ENCODE data around the gene TASP1.
"Not testable (repeated sequence)": the region's sequence is repeated elsewhere in the genome, so short reads cannot be mapped to it uniquely, and the experiment has no call there.

The TASP1 gene

GRCh38 chr20:13517831-13518230, 120.9 kb downstream of the TASP1 start:
- DNase-seq (ENCODE audit: low read depth, low spot score) = no peak

DNA sequence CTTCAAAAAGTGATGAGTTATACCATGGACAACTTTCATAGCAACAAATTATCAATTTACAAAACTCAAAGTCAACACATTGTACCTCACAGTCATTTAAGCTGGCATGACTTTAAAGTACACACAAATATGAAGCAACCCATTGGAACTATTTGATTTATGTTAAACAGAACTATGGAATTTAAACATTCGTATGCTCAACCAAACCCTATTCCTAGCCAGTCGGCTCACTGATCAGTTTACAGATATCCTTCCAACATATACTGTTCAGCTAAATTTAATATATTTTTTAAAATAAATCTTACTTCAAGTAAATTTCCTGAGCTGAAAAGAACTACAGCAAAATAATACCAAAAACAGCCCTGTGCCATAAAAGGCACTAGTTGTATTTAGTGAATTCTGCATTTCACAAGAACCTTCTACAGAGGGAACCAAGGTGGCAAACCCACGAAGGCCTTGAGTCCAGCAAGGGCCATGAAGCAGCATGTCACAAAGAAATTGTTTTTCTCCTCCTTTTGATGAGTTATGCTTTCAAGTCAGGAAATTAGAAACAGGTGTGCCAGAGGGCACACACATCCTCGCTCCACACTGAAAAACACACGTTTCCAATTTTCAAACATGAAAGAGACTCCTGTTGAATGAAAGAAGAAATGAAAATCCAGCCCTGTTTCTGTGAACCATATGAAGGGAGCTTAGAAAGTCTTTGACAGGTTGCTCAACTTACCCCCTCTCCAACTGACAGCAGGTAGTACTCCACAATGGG, 122.8 kb downstream of the TASP1 start:
- H3K4me3 ChIP-seq (ENCODE audit: low read length) = no peak overlapping the region
- peak; percentile 33 for DNase-seq (ENCODE audit: low read depth, low spot score)

More at GRCh38 chr20:13517831-13518230, 120.9 kb downstream of the TASP1 start:
- no peak overlapping the region for H3K4me3 ChIP-seq (ENCODE audit: low read length)

GRCh38 chr20:13515291-13515690, 123.4 kb downstream of the TASP1 start:
- no peak overlapping the region for H3K4me3 ChIP-seq (ENCODE audit: low read length)
- no peak for DNase-seq (ENCODE audit: low read depth, low spot score)

GRCh38 chr20:13510837-13511488, 127.8 kb downstream of the TASP1 start:
- DNase-seq (ENCODE audit: low read depth, low spot score) = no peak
- H3K4me3 ChIP-seq (ENCODE audit: low read length) = no peak overlapping the region

- H3K4me3 ChIP-seq (ENCODE audit: low read length) = no peak overlapping the region
- no peak for DNase-seq (ENCODE audit: low read depth, low spot score)
Observed at GRCh38 chr20:13507646-13508045, 131.1 kb downstream of the TASP1 start.

DNA sequence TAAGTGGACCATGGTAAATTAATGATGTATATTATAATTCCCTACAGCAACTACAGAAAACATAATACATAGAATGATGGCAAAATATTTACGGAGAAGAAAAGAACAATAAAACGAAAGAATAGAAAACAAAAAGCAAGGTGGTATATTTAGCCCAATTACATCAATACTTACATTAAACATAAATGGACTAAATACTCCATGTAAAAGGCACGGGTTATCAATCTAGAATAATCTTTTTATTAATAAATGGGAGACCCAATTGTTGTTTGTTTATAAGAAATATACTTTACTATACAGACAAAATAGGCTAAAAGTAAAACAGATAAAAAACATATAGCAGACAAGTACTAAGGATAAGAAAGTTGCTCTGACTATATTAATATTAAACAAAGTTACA, 137.2 kb downstream of the TASP1 start:
- no peak for DNase-seq (ENCODE audit: low read depth, low spot score)
- H3K4me3 ChIP-seq (ENCODE audit: low read length) = no peak overlapping the region

DNA sequence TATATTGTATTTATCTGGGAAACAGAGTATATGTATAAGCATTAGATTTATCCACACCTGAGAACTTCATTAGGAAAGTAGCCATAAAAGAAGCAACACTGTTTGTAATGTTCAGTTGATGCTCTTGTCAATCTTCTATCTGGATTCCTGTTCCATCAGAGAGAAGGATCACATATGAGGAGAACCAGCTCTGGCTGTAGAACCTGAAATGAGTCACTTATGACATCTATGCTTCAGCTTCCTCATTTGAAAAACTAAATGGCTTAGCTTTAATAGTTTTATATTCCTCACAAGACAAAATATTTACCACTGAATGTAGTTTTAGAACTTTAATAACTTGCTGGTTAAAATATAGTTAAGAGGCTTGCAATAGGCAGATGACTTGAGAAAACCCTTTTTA, 144.7 kb downstream of the TASP1 start:
- no peak overlapping the region for H3K4me3 ChIP-seq (ENCODE audit: low read length)
- no peak for DNase-seq (ENCODE audit: low read depth, low spot score)

DNA sequence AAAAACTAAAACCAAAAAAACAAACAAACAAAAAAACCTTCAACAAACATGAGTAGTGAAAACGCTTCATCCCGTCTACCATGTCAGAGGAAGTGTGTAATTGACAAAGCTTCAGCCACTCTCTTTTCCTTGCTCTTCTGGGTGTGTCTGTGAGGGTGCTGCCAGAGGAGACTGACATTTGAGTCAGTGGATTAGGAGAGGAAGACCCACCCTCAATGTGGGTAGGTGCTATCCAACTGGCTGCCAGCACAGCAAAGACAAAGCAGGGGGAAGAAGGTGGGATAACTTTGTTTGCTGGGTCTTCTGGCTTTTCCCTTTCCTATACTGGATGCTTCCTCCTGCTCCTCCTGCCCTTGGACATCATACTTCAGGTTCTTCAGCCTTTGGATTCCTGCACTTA, 145.6 kb downstream of the TASP1 start:
- no peak overlapping the region for H3K4me3 ChIP-seq (ENCODE audit: low read length)

DNA sequence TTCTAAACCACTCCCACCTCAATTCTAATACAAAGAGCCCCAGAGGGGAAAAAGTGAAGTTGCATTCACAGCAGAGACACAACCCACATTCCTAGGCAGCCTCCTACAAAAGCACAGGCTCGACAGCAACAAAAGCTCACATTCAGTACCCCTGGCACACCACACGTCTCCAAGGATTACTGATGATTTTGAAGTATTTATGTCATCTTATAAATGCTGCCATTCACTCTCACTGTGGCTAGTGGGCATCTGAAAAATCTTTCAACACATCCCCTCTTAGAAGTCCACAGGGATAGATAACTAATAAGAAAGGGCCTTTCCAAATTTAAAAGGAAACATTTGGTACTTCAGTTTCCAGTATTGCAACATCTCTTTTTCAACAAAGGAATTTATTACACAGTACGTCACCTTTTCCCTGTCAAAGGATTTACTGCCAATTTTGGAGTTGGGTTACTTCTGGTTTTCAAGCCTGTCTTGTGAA, 146.7 kb downstream of the TASP1 start:
- H3K4me3 ChIP-seq (ENCODE audit: low read length) = no peak overlapping the region
- no peak for DNase-seq (ENCODE audit: low read depth, low spot score)

More for the DNA sequence above, 145.6 kb downstream of the TASP1 start:
- DNase-seq (ENCODE audit: low read depth, low spot score) = no peak

GRCh38 chr20:13487202-13487601, 151.5 kb downstream of the TASP1 start:
- no peak for DNase-seq (ENCODE audit: low read depth, low spot score)

DNA sequence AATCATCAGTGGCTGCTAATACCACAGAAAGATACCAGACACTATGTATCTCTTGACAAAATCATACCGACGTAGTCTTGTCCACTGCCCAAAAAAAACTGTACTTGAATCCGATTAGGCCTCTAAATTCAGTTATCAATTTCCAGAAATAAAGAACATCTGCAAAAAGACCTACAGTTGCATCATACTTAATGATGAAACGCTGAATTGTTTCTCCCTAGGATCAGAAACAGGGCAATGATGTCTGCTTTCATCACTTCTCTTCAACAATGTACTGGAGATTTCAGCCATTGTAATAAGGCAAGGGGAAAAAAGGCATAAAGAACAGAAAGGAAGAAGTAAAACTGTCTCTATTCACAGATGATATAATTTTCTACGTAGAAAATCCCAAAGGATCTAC, 152.0 kb downstream of the TASP1 start:
- no peak overlapping the region for H3K4me3 ChIP-seq (ENCODE audit: low read length)
- no peak for DNase-seq (ENCODE audit: low read depth, low spot score)

More at GRCh38 chr20:13487202-13487601, 151.5 kb downstream of the TASP1 start:
- no peak overlapping the region for H3K4me3 ChIP-seq (ENCODE audit: low read length)

DNA sequence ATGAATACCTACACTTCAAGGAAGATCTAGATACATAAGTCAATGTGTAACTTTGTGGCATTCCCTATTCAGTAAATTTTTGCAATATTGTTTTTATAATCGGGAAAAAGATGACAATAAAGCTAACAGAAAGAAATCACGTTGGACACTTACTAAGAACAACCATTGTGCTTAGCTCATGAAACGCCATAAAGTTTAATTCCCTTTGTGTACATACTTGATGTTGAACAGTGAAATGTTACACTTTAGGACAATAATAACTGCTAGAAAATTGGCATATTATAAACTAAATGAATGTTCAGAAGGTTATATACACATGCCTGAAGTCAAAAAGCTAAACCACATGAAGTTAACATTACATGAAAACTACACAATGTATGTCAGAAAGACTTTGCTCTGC, 153.2 kb downstream of the TASP1 start:
- DNase-seq (ENCODE audit: low read depth, low spot score) = no peak

DNA sequence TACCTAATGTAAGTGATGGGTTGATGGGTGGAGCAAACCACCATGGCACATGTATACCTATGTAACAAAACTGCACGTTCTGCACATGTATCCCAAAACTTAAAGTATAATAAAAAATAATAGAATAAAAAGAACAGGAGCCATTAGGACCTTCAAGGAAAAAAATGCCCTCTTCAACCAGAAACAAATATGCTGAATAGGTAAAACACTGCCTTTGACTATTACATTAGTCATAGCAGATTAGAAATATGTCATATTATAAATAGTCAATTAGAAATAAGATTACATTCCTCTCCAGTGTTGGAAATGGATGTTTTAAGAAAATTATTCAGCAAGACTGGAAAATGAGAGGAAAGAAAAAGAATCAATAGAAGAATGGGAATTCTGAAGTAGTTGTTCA, 153.7 kb downstream of the TASP1 start:
- DNase-seq (ENCODE audit: low read depth, low spot score); H3K4me3 ChIP-seq (ENCODE audit: low read length): not testable (repeated sequence)

More for the DNA sequence above, 153.2 kb downstream of the TASP1 start:
- H3K4me3 ChIP-seq (ENCODE audit: low read length) = no peak overlapping the region

GRCh38 chr20:13483472-13483871, 155.3 kb downstream of the TASP1 start:
- not testable (repeated sequence) for H3K4me3 ChIP-seq (ENCODE audit: low read length)

DNA sequence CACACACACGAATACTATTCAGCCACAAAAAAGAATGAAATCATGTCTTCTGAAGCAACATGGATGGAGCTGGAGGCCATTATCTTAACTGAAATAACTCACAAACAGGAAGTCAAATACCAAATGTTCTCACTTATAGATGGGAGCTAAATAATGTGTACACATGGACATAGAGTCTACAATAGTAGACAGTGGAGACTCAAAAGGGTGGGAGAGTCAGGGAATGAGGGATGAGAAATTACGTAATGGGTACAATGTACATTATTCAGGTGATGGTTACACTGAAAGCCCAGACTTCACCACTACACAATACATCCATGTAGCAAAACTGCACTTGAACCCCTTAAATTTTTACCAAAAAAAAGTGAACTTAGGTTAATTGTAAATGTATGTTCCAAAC, 160.4 kb downstream of the TASP1 start:
- no peak overlapping the region for H3K4me3 ChIP-seq (ENCODE audit: low read length)
- DNase-seq (ENCODE audit: low read depth, low spot score) = no peak

More at GRCh38 chr20:13483472-13483871, 155.3 kb downstream of the TASP1 start:
- not testable (repeated sequence) for DNase-seq (ENCODE audit: low read depth, low spot score)

GRCh38 chr20:13474467-13474866, 164.3 kb downstream of the TASP1 start:
- no peak for DNase-seq (ENCODE audit: low read depth, low spot score)
- no peak overlapping the region for H3K4me3 ChIP-seq (ENCODE audit: low read length)

DNA sequence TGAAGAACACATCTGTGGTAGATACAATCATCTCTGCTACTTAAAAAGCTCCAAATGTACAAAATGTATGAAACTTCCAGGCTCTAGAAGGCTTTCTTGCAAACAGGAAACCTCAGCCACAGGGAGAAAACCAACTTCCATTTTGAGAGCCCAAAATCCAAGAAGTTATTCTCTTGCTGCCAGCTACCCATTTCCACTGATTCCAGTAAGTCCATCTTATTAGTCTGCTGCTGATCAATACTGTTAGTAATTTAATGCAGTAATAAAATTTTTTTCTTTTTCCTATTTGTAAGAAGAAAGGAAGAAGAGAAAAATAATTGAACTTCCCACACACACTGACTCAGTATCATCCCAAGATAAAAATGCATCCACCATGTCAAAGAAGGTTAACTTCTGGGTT, 169.5 kb downstream of the TASP1 start:
- H3K4me3 ChIP-seq (ENCODE audit: low read length) = no peak overlapping the region
- no peak for DNase-seq (ENCODE audit: low read depth, low spot score)

GRCh38 chr20:13468166-13468565, 170.6 kb downstream of the TASP1 start:
- H3K4me3 ChIP-seq (ENCODE audit: low read length) = no peak overlapping the region
- no peak for DNase-seq (ENCODE audit: low read depth, low spot score)

GRCh38 chr20:13464702-13465101, 174.0 kb downstream of the TASP1 start:
- no peak for DNase-seq (ENCODE audit: low read depth, low spot score)

DNA sequence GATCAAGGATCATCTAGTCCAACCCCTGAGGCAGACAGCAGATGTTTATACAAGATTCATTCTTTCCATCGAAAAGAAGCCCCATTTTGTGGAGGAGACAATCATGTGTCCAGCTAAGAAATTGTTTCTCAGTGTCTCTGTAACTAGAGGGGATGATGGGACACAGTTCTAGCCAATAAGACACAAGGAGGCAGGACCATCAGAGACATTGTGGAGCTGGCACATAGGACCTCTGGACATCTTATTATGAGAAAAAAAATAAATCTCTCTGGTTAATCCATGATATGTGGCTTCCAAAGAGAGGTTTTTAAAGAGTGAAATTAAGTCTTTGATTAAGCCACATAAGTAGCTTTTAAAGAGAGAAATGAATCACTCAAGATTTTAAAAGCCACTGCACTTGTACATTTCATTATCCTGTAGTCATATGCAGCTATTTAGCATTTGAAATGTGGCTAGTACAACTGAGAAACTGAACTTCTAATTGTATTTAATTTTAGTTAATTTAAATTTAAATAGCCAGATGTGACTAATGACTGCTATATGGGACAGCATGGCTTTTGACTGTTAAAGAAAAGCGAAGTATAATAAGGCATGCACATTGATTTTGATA, 176.8 kb downstream of the TASP1 start:
- DNase-seq (ENCODE audit: low read depth, low spot score) = no peak
- no peak overlapping the region for H3K4me3 ChIP-seq (ENCODE audit: low read length)

More at GRCh38 chr20:13464702-13465101, 174.0 kb downstream of the TASP1 start:
- no peak overlapping the region for H3K4me3 ChIP-seq (ENCODE audit: low read length)
